ENCODE measurements around the gene MCF2L2.

The MCF2L2 gene

DNA sequence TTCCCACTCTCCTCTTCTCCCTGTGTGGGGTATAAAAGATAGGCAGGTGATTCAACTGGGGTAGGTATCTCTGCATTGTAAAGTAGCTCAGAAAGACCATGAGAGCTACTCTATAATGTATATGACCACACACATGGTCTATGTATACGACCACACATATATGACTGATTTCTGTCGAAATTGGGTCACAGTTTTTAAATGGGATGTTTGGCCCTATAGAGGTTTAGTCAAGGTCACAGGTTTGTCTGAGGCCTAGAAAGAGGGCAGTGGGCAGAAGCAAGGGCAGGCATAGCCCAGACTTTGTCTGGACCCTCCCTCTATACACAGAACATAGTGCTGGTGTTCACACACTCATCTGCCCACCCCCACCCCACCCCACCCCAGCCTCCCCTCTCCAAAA is 270.3 kb downstream of the MCF2L2 start:
- no peak for DNase-seq

DNA sequence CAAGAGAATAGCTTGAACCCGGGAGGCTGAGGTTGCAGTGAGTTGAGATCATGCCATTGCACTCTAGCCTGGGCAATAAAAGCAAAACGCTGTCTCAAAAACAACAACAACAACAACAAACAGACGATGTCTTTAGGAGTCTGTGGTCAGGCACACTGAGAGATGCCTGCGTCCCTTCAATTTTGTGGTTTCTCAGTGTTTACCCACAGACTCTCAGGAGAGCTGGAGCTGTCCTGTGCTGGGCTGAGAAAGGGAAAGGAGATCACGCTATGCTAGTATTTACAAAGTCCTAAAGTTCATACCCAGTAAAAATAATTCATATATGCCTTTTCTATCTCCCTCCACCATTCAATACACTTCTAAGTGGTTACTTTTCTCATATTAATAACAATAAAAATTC is 272.2 kb downstream of the MCF2L2 start:
- DNase-seq: no peak

DNA sequence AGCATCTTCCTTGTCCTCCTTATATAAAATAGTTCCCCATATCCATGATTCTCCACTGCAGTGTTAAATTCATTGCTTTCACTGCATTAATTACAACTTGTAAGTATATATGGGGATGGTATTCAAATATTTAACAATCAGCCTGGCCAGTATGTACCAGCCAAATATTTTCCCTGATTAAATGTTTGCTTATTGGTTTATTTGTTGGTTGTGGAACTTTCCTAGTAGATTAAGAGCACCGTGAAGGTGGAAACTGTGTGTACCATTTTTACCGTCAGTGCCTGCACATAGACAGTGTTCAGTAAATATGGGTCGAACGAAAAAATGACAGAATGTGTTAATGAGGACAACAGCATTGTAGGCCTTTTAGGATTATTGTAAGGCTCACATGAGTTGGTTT is 272.9 kb downstream of the MCF2L2 start:
- no peak for DNase-seq

DNA sequence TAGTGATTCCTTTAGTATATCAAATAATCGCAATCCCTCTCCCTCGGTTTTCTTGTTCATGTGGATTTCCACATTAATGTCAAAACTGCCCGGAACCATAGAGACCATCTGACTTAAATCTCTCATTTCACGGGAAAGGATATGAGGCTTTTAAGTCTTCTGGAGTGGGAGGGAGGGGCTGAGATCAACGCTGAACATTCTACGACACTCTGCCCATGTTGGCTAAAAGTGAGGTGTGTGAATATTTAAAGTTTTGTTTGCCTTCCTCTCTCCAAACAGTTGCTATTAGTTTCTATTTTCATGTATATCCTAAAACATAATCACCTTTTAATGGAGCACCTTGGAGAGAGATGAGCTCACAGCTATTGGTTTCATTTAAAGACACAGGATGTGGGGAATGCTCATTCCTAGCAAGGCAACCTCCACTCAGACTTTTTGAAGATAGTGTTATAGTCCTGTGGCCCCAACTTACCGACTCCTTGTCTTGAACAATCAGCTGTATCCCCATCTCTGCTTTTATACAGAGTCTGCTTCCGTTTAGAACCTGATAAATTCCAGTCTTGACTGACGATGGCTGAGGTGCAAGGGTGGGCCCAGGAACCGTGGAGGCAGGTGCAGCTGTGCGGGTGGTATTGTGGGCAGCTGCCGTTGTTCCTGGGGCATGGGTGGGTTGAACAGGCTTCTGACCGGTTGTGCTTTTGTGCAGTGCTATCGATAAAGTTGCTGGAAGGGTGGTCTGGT is 275.0 kb downstream of the MCF2L2 start:
- no peak for DNase-seq

DNA sequence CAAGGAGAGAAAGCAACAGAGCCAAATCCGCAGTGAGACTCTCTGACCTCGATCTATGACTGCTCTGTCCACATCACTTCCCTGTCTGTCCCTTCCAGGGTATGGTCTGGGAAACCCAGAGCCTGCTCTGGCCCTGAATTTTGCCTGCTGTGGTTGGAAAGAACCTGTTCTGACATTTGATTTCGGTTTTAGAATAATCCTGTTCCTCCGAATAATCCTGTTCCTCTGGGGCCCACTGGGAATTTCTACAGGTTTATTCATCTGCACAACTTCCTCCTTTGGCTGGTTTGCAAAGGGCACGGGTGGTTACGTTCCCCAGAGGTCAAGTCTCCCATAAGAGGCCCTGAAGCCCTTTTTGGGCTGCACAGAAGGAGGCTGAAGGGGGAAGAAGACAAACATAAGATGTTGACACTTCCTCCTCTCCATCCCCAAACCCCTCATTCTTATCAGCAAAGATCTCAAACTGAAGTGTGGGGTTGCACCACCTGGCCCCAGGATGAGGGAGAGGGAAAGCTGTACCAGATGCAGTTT is 276.5 kb downstream of the MCF2L2 start:
- peak; percentile 88 for DNase-seq

DNA sequence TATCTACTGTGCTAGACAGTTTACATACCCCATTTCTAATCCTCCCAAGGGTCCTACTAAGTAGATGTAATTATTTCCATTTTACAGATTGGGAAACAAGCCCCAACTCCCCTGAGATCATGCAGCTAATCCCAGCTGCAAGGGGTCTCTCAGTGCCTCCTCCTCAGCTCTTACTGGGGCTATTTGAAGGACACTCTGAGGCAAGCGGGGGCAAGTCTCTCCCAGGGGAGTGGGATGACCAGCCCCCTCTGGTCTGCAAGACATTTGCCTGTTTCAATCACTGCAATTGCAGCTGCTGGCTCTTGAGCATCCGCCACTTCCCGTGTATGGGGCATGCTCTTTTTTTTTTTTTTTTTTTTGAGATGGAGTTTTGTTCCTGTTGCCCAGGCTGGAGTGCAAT is 277.3 kb downstream of the MCF2L2 start:
- peak; percentile 13 for DNase-seq

DNA sequence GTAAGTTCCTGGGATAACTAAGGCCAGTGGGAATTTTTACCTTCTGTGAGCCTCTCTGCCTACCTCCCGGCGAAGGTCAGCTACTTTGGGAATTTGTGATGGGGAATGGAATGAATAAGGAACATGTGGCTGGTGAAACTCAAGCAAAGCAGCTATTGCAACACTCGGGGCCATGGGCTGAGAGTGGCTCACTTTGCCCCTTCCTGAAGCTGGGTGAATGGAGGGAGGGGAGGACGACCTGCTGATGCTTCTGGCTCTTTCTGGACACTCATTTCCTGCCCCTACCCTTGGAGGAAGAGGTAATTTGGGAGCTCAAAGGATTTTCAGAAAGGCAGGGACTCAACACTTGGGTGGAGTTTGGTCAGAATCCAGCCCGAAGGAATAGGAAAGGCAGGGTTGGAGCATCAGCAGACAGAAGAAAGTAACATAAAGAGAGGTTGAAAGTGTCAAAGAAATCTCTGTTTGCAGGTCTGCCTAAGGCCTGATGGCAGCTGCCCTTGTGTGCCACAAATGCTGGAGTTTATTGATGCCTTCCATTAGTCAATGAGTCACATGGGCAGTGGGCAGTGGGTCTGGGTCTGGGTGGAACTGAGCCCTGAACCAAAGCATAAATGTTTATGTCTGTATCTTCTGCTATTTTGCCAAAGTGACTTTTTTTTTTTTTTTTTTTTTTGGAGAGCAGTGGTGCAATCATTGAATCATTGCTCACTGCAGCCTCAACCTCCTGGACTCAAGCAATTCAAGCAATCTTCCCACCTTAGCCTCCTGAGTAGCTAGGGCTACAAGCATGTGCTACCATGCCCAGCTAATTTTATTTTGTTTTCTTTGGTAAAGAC is 278.3 kb downstream of the MCF2L2 start:
- DNase-seq: no peak

DNA sequence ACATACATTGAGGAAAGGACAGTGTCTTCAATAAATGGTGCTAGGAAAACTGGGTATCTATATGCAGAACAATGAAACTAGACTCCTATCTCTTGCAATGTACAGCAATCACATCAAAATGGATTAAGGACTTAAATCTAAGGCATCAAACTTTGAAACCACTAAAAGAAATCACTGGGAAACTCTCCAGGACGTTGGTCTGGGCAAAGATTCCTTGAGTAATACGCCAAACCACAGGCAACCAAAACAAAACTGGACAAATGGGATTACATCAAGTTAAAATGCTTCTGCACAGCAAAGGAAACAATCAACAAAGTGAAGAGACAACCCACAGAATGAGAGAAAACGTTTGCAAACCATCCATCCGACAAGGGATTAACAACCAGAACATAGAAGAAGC is 280.4 kb downstream of the MCF2L2 start:
- DNase-seq: no peak

DNA sequence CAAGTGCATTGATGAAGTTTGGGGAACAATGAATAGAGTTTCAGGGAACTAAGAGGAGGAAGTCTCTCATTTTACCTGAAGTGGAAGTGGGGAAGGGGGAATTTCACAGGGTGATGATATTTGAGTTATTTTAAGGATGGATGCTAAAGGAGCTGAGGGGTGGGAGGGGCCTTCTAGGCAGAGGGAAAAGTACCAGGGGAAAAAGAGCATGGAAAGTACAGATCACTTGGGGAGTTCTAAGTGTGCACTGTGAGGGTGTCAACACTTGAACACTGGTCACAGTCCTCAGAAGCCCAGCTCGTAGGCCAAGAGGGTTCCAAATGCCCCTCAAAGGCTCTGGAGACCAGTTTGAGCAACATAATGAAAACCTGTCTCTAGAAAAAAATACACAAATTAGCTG is 284.1 kb downstream of the MCF2L2 start:
- DNase-seq: no peak

DNA sequence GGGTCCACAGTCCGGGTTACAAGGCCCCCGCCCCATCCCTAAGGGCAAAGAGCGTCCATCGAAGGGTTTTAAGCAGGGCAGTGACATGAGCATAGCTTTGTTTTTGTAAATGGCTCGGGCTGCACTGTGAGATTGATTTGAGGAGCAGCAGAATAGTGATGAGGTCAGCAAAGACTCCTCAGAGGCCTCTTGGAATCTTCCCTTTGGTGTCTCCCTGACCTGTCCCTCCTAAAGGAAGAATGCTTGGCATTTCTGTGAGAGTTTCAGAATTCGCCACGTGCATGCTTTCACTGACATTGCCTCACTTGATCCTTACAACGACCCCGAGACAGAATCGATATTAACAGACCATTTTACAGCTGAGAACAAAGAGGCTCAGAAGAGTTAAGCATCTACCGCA is 286.2 kb downstream of the MCF2L2 start:
- DNase-seq: no peak

DNA sequence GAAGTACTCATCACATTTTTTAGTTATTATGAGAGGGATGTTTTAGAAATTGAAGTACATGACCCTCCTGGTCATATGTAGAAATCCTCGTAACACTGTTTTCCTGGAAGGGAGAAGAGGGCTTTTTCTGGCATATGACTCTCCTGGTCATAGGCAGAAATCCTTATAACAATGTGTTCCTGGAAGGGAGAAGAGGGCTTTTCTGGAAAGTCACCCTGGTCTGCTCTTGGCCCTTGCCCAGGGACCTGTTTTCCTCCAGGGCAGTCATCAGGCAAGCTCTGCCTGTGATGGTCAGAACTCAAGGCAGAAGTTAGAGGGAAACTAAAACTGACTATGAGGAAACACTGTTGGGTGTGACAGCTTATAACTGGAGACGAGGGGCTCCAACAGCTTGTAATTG is 293.6 kb downstream of the MCF2L2 start:
- no peak for DNase-seq

DNA sequence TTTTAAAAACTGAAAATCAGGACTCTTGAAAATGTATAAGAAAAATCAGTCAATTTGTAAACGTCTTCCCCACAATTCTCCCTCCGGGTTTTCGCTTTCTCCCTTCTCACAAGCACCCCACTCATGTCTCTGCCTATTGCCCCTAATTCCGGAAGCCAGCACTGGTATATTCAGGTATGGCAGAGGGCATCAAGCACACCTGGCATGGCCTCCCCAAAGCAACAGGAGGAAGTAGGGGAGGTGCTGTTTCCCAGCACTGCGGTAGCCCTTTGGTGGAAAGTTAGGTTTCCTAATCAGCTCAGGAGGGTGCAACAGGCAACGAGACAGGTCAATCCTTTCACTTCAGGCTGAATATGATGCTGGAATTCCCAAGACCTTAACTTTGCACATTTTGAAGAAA is 296.0 kb downstream of the MCF2L2 start:
- DNase-seq: no peak

DNA sequence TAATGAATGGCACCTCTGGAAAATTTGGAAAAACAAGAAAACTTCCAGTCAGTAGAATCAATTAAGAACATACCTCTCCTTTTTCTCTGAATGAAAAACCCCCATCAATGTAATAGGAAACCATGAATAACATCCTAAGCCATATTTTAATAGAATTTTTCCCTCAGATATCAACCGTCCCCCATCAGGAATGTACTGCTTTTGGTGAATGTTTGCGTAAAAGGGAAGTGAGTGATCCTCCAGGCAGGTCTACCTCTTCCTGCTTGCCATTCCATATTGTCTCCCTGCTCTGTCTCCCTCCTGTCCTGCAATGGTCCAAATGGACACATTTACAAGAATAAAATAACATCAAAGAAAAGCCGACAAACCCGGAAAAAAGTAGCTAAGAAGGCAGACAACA is 296.7 kb downstream of the MCF2L2 start:
- DNase-seq: no peak

DNA sequence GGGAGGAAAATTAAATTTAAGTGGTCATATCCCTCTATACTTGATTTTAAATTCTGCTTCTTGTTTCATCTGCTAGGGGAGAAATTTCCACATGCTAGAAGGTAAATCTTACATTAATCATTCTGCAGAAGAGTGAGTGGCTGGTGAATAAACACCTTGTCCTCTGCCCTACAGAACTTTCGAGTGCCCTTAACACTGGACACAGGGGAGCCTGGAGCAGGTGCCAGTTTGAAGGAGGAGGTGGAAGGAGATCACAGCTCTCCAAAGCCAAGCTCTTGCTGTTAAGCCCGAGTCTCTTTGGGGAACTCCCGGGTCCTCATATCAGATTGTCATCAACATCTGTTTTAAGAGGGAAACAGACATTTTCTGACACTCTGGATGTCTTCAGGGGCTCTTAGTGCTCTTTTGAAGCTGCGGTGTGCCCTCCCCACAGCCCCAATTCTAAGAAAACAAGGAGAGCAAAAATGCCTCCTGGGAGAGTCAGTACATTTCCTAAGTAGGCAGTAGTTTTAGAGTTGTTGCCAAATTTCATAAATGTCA is 297.2 kb downstream of the MCF2L2 start:
- no peak for DNase-seq

DNA sequence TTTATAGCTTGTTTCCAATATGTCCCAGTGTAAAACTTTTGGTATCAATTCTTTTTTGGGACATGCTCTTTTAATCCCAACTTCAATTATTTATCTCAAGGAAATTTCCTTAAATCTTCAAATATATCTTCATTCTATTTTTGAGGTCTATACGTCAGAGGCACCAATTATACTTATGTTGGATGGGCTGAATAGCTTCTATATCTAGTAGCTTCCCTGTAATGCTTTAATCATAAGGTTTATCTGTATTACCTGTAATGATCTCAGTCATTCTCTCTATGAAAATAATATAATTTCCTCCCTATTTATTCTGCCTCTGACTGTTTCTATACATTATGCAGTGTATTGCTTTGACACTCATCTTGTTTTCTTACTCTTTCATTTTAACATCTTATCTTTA is 299.2 kb downstream of the MCF2L2 start:
- no peak for DNase-seq

DNA sequence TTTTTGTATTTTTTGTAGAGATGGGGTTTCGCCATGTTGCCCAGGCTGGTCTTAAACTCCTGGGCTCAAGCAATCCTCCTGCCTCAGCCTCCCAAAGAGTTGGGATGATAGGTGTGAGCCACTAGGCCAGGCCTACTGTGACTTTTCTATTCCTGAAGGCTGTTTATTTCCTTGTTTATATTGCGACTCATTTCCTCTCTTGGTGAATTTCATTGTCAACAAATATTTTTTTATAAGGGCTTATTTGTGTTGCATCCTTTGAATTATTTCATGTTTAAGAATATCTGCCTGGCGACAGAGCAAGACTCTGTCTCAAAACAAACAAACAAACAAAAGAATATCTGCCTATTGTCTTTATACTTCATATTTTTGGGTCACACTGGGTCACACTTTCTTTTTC is 299.7 kb downstream of the MCF2L2 start:
- no peak for DNase-seq
